Endothelial cell (in vitro differentiated cells): Measurements from ENCODE around the gene CAPN9. TPM values are rescaled to one million over a fixed set of nuclear protein-coding genes. Genes with fewer than 3 reads are reported as not detected.

Source experiments
- DNase-seq: peaks from one replicate; pipeline ENCODE4 v3.0.0; 2021; ENCODE audit warnings: low spot score
- H3K27ac Mint-ChIP-seq: one replicate; pipeline ENCODE4 v1.8.0; 2021; ENCODE audit warnings: mixed read lengths, inconsistent platforms; ENCODE audit not compliant: unreplicated experiment
- H3K27me3 Mint-ChIP-seq: one replicate; pipeline ENCODE4 v1.8.0; 2021; ENCODE audit warnings: mild to moderate bottlenecking, moderate library complexity, mixed read lengths, inconsistent platforms; ENCODE audit not compliant: unreplicated experiment
- H3K36me3 Mint-ChIP-seq: one replicate; pipeline ENCODE4 v1.8.0; 2021; ENCODE audit warnings: mild to moderate bottlenecking, low read depth, mixed read lengths, inconsistent platforms; ENCODE audit not compliant: unreplicated experiment
- H3K4me1 Mint-ChIP-seq: one replicate; pipeline ENCODE4 v1.8.0; 2021; ENCODE audit warnings: mild to moderate bottlenecking, mixed read lengths, inconsistent platforms; ENCODE audit not compliant: unreplicated experiment
- H3K4me3 Mint-ChIP-seq: one replicate; pipeline ENCODE4 v1.8.0; 2021; ENCODE audit warnings: mild to moderate bottlenecking, mixed read lengths, inconsistent platforms; ENCODE audit not compliant: unreplicated experiment
- H3K9me3 Mint-ChIP-seq: one replicate; pipeline ENCODE4 v1.8.0; 2021; ENCODE audit warnings: mixed read lengths, inconsistent platforms; ENCODE audit not compliant: unreplicated experiment
- total RNA-seq: library from RNA; stranded (reverse); fragmentation: NEBNext Ultra II Directional; extraction: Animal tissue kit (Norgen Biotek cat#: 25700); gene quantifications from one replicate; pipeline ENCODE4 v1.2.1, GENCODE V29; 2021; ENCODE audit not compliant: unreplicated experiment
- TF ChIP-seq, protein P1 (sequence below): fragments of 200-600 bp; sonication (generic); IDR thresholded peaks from one replicate; pipeline ENCODE4 v1.5.0; 2021; ENCODE audit warnings: antibody characterized with exemption; ENCODE audit not compliant: unreplicated experiment

Gene CAPN9
- total RNA-seq, 1 donor from 2014 or later = not detected

DNA sequence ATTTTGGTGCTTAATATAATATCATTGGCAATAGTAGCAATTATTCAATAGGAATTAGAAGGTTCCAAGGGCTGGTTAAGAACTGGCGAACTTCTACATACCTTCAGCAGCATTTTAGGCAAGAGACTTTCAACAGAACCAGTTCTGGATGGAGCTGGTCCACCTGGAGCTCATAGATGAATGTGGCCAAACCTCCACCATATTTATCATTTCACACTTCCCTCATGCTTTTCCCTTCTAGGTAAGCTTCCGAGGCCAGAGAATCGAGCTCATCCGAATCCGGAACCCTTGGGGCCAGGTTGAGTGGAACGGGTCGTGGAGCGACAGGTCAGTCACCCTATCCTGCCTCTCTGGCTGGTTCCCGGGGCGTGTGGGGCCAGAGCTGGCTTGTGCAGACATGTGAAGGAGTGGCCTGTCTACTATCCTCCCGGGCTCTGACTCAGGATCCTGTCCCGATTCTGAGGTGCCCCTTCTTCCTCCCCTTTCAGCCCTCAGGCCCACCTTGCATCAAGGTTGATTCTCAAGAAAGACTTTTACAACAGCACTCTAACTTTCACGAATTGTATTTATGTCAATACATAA lies 24.7 kb downstream of the CAPN9 start:
- Mint-ChIP-seq H3K9me3 (no peaks in the 10 kb centered on the region), H3K27ac (no peak overlapping the region), H3K4me3 (no peak overlapping the region), H3K4me1 (no peaks in the 10 kb centered on the region), H3K27me3 (peaks cover 11% of the 10 kb centered on the region), H3K36me3 (no peaks in the 10 kb centered on the region)
- TF ChIP-seq, protein P1, sequence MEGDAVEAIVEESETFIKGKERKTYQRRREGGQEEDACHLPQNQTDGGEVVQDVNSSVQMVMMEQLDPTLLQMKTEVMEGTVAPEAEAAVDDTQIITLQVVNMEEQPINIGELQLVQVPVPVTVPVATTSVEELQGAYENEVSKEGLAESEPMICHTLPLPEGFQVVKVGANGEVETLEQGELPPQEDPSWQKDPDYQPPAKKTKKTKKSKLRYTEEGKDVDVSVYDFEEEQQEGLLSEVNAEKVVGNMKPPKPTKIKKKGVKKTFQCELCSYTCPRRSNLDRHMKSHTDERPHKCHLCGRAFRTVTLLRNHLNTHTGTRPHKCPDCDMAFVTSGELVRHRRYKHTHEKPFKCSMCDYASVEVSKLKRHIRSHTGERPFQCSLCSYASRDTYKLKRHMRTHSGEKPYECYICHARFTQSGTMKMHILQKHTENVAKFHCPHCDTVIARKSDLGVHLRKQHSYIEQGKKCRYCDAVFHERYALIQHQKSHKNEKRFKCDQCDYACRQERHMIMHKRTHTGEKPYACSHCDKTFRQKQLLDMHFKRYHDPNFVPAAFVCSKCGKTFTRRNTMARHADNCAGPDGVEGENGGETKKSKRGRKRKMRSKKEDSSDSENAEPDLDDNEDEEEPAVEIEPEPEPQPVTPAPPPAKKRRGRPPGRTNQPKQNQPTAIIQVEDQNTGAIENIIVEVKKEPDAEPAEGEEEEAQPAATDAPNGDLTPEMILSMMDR = no peak
- DNase-seq = no peak

GRCh38 chr1:230772457-230773395 lies 25.5 kb downstream of the CAPN9 start:
- Mint-ChIP-seq H3K36me3 (no peaks in the 10 kb centered on the region), H3K4me3 (no peak overlapping the region), H3K27ac (no peak overlapping the region), H3K4me1 (no peaks in the 10 kb centered on the region), H3K27me3 (peaks cover 12% of the 10 kb centered on the region), H3K9me3 (no peaks in the 10 kb centered on the region)
- no peak for DNase-seq
- TF ChIP-seq, protein P1 = no peak

DNA sequence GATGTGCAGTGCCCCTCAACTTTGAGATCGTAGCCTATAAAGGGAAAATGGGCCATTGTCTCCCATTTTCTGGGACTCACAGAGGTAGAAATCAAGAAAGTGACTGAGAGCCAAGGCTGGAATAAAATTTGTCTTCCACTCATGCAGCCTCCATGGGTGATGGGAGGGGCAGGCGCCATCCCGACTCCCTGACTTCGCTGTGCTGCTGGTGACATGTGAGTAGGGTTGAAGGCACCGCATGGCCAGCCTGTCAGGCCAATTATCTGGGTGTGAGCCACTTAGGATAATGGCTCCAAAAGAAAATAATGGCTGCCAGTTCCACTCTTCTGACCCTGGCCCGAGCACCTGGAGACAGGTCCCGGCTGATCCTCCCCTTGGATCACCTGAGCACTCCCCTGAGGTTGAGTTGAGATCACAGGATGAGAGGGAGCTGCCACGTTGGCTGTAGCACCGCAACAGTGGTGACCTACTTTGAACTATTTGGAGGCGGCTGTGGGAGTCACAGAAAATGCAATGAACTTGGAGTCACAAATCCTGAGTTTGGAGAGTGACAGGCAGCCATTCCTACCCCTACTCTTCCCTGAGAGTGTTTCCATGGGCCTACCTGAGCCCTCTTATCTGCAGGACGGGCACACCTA lies 26.3 kb downstream of the CAPN9 start:
- DNase-seq = no peak
- H3K27ac Mint-ChIP-seq = no peak overlapping the region
- no peak overlapping the region for H3K4me3 Mint-ChIP-seq
- H3K36me3 Mint-ChIP-seq = no peaks in the 10 kb centered on the region
- TF ChIP-seq, protein P1 = peak; percentile 9
- peaks cover 10% of the 10 kb centered on the region for H3K27me3 Mint-ChIP-seq
- H3K4me1 Mint-ChIP-seq = no peaks in the 10 kb centered on the region
- no peaks in the 10 kb centered on the region for H3K9me3 Mint-ChIP-seq

DNA sequence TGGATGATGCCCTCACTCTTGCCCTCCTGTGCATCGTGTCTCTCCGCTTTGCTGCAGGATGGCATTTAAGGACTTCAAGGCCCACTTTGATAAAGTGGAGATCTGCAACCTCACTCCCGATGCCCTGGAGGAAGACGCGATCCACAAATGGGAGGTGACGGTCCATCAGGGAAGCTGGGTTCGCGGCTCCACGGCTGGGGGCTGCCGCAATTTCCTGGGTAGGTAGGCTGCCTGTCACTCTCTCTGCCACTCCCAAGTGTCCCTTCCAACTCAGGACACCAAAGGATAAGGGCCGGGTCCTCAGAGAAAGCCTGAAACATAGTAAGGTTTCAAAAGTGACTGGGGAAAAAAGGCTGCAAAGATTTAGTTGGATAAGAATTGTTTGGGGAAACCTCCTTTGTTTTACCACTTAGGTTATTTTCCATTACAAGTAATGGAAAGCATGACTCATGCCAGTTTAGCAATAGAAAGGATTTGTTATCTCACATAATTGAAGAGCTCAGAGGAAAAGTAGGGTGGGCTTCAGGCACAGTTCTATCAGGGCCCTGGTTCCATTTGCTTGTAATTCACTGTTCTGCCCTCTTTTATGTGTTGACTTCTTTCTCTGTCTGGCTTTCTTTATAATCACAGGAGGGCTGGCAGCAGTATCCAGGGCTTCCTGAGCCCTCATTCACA lies 31.9 kb downstream of the CAPN9 start:
- no peak for DNase-seq
- Mint-ChIP-seq H3K4me1 (peaks cover 10% of the 10 kb centered on the region), H3K27ac (no peak overlapping the region), H3K36me3 (no peaks in the 10 kb centered on the region), H3K9me3 (peaks cover 4% of the 10 kb centered on the region), H3K27me3 (peaks cover 5% of the 10 kb centered on the region), H3K4me3 (no peak overlapping the region)
- TF ChIP-seq, protein P1 = no peak
